Glutamatergic neuron (in vitro differentiated cells): ENCODE results near the gene SPIC. TPM values are rescaled to one million over a fixed set of nuclear protein-coding genes. Genes with fewer than 3 reads are reported as not detected.

ENCODE experiments used
- DNase-seq: peaks from one replicate; pipeline ENCODE4 v3.0.0; 2022
- H3K27ac Mint-ChIP-seq: one replicate; pipeline ENCODE4 v1.8.0; 2020; ENCODE audit warnings: mild to moderate bottlenecking, mixed read lengths, inconsistent platforms; ENCODE audit not compliant: unreplicated experiment
- H3K27me3 Mint-ChIP-seq: one replicate; pipeline ENCODE4 v1.8.0; 2020; ENCODE audit warnings: mild to moderate bottlenecking, moderate library complexity, mixed read lengths, inconsistent platforms; ENCODE audit not compliant: unreplicated experiment
- H3K36me3 Mint-ChIP-seq: one replicate; pipeline ENCODE4 v1.8.0; 2020; ENCODE audit warnings: mild to moderate bottlenecking, mixed read lengths, inconsistent platforms; ENCODE audit not compliant: unreplicated experiment
- H3K4me1 Mint-ChIP-seq: one replicate; pipeline ENCODE4 v1.8.0; 2020; ENCODE audit warnings: mild to moderate bottlenecking, low read depth, mixed read lengths, inconsistent platforms; ENCODE audit not compliant: unreplicated experiment
- H3K4me3 Mint-ChIP-seq: one replicate; pipeline ENCODE4 v1.8.0; 2020; ENCODE audit warnings: mild to moderate bottlenecking, mixed read lengths, inconsistent platforms; ENCODE audit not compliant: unreplicated experiment
- H3K9me3 Mint-ChIP-seq: one replicate; pipeline ENCODE4 v1.8.0; 2020; ENCODE audit warnings: mild to moderate bottlenecking, moderate library complexity, mixed read lengths, inconsistent platforms; ENCODE audit not compliant: unreplicated experiment
- CTCF ChIP-seq: fragments of 200-600 bp; sonication (generic); IDR thresholded peaks from one replicate; pipeline ENCODE4 v1.5.0; 2021; ENCODE audit not compliant: partially characterized antibody, unreplicated experiment
- total RNA-seq: library from RNA; stranded (reverse); fragmentation: NEBNext Ultra II Directional; extraction: Animal tissue kit (Norgen Biotek cat#: 25700); gene quantifications from one replicate; pipeline ENCODE4 v1.2.1, GENCODE V29; 2021; ENCODE audit not compliant: unreplicated experiment

SPIC gene
- total RNA-seq, 1 donor from 2014 or later = not detected

- Mint-ChIP-seq H3K36me3 (no peaks in the 10 kb centered on the region), H3K27ac (no peak overlapping the region), H3K9me3 (no peaks in the 10 kb centered on the region), H3K27me3 (peaks cover 7% of the 10 kb centered on the region), H3K4me3 (no peak overlapping the region), H3K4me1 (no peaks in the 10 kb centered on the region)
- TF ChIP-seq CTCF = no peak
- DNase-seq = no peak
Observed at GRCh38 chr12:101501410-101501995, 26.4 kb downstream of the SPIC start.

GRCh38 chr12:101521136-101521535 lies 46.0 kb downstream of the SPIC start:
- H3K4me1 Mint-ChIP-seq = no peaks in the 10 kb centered on the region
- H3K27me3 Mint-ChIP-seq = peaks cover 2% of the 10 kb centered on the region
- H3K27ac Mint-ChIP-seq = no peak overlapping the region
- H3K36me3 Mint-ChIP-seq = no peaks in the 10 kb centered on the region
- H3K4me3 Mint-ChIP-seq = no peak overlapping the region
- no peak for DNase-seq
- TF ChIP-seq CTCF = no peak
- no peaks in the 10 kb centered on the region for H3K9me3 Mint-ChIP-seq

GRCh38 chr12:101527682-101528081 lies 52.5 kb downstream of the SPIC start:
- Mint-ChIP-seq H3K36me3 (no peaks in the 10 kb centered on the region), H3K27me3 (peaks cover 5% of the 10 kb centered on the region), H3K9me3 (no peaks in the 10 kb centered on the region), H3K4me1 (no peaks in the 10 kb centered on the region), H3K4me3 (no peak overlapping the region), H3K27ac (no peak overlapping the region)
- no peak for TF ChIP-seq CTCF
- DNase-seq = no peak

- no peak for TF ChIP-seq CTCF
- Mint-ChIP-seq H3K4me1 (no peaks in the 10 kb centered on the region), H3K36me3 (no peaks in the 10 kb centered on the region), H3K4me3 (no peak overlapping the region), H3K27me3 (no peaks in the 10 kb centered on the region), H3K9me3 (no peaks in the 10 kb centered on the region), H3K27ac (no peak overlapping the region)
- no peak for DNase-seq
Observed at GRCh38 chr12:101536069-101536674, 61.0 kb downstream of the SPIC start.

Other genes starting within 250 kb of the SPIC start
- 12.1 TPM for gene UTP20, start 195.2 kb upstream of the SPIC start, total RNA-seq
- 20.0 TPM for gene ARL1, start 67.6 kb upstream of the SPIC start, total RNA-seq
- not detected for gene MYBPC1, start 119.6 kb downstream of the SPIC start, total RNA-seq
- gene CHPT1, start 222.3 kb downstream of the SPIC start, total RNA-seq = 9.2 TPM